ENCODE results near the gene VIT. TPM values are rescaled to one million over a fixed set of nuclear protein-coding genes. Genes with fewer than 3 reads are reported as not detected.

VIT gene
- total RNA-seq, 1 donor from 2014 or later, result 0.32 TPM

- H3K36me3 ChIP-seq, result peaks cover 47% of the 10 kb centered on the region
- TF ChIP-seq, protein P1, sequence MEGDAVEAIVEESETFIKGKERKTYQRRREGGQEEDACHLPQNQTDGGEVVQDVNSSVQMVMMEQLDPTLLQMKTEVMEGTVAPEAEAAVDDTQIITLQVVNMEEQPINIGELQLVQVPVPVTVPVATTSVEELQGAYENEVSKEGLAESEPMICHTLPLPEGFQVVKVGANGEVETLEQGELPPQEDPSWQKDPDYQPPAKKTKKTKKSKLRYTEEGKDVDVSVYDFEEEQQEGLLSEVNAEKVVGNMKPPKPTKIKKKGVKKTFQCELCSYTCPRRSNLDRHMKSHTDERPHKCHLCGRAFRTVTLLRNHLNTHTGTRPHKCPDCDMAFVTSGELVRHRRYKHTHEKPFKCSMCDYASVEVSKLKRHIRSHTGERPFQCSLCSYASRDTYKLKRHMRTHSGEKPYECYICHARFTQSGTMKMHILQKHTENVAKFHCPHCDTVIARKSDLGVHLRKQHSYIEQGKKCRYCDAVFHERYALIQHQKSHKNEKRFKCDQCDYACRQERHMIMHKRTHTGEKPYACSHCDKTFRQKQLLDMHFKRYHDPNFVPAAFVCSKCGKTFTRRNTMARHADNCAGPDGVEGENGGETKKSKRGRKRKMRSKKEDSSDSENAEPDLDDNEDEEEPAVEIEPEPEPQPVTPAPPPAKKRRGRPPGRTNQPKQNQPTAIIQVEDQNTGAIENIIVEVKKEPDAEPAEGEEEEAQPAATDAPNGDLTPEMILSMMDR (IDR thresholded peaks at IDR 0.05), result no peak
These were observed 152.8 kb downstream of the VIT start for GRCh38 chr2:36849265-36849664.

GRCh38 chr2:36854241-36854640 is 157.7 kb downstream of the VIT start:
- intact Hi-C loops (cut with DNase I), result no loop called here
- no peaks in the 10 kb centered on the region for H3K27me3 ChIP-seq
- TF ChIP-seq, protein P1 (IDR thresholded peaks at IDR 0.05), result no peak
- no peaks in the 10 kb centered on the region for H3K9me3 ChIP-seq
- peaks cover 69% of the 10 kb centered on the region for H3K36me3 ChIP-seq
- no peak for ATAC-seq
- H3K4me3 ChIP-seq, result no peak overlapping the region
- H3K27ac ChIP-seq, result no peak overlapping the region
- DNase-seq, result no peak
- H3K4me1 ChIP-seq, result no peaks in the 10 kb centered on the region

More at GRCh38 chr2:36849265-36849664, 152.8 kb downstream of the VIT start:
- Histone ChIP-seq H3K9me3 (no peaks in the 10 kb centered on the region), H3K27ac (no peak overlapping the region), H3K27me3 (no peaks in the 10 kb centered on the region), H3K4me1 (no peaks in the 10 kb centered on the region), H3K4me3 (no peak overlapping the region)
- ATAC-seq (no peak), DNase-seq (no peak)
- intact Hi-C loops (cut with DNase I), result no loop called here

- DNase-seq (no peak), ATAC-seq (no peak)
- TF ChIP-seq, protein P1 (IDR thresholded peaks at IDR 0.05), result no peak
- Histone ChIP-seq H3K4me3 (no peak overlapping the region), H3K4me1 (no peaks in the 10 kb centered on the region), H3K9me3 (no peaks in the 10 kb centered on the region), H3K27me3 (no peaks in the 10 kb centered on the region), H3K36me3 (peaks cover 66% of the 10 kb centered on the region), H3K27ac (no peak overlapping the region)
- intact Hi-C loops (cut with DNase I), result no loop called here
These were observed 158.9 kb downstream of the VIT start for GRCh38 chr2:36855429-36855828.

DNA sequence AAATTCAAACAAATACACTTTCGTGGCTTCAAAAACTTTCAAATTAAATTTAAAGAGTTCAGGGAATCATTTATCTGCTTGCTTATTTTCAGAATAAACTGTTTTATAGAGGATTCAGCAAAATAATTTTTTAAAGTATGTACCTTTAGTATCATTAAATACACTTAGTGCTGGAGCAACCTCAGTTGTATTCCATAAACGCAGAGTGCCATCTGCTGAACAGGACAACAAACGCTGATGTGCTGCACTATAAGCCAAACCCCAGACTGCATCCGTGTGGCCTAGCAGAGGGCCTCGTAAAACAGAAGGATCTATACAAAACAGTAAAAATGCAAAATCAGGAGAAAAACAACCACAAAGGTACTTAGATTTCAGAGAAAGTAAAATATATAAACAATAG is 161.2 kb downstream of the VIT start:
- Histone ChIP-seq H3K4me1 (no peaks in the 10 kb centered on the region), H3K36me3 (peaks cover 62% of the 10 kb centered on the region), H3K9me3 (no peaks in the 10 kb centered on the region), H3K4me3 (no peak overlapping the region), H3K27me3 (no peaks in the 10 kb centered on the region), H3K27ac (no peak overlapping the region)
- intact Hi-C loops (cut with DNase I), result no loop called here
- DNase-seq (no peak), ATAC-seq (no peak)
- TF ChIP-seq, protein P1 (IDR thresholded peaks at IDR 0.05), result no peak

DNA sequence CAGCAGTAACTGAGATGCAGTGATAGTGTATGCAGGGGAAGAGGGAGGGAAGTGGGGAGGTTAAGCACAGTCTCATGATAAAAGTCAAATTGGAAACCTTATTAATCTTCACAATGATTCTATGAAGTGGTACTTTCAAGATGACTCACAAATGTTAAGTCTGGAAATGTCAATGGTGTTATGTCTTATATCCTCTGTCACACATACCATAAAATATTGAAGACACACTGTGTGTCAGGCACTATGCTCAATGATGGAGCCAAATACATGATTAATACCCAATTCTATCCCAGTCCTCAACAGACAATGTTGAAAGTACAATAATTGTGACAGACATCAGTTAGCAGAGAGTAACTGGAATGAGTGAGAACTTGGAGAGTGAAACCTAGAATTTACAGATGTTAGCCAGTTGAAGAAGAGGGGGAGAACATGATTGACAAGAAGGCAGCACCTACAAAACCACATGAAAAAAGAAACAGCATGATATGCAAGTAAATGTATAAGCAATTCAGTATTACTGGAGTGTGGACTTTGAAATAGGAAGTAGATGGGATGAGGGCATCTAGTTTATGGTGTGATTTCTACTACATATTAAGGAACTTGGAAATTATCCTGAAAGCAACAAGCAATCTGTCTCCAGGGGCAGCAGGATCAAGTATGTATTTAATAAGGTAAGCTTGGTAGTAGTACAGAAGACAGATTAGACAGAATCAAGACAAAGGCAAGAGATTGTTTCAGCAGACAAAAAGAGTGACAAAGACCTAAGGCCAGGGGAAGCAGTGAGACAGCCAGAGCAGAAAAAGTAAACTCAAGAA is 162.3 kb downstream of the VIT start:
- Histone ChIP-seq H3K36me3 (peaks cover 55% of the 10 kb centered on the region), H3K4me1 (no peaks in the 10 kb centered on the region), H3K4me3 (no peak overlapping the region), H3K27me3 (no peaks in the 10 kb centered on the region), H3K9me3 (no peaks in the 10 kb centered on the region), H3K27ac (no peak overlapping the region)
- no peak for ATAC-seq
- intact Hi-C loops (cut with DNase I), result no loop called here
- no peak for DNase-seq
- TF ChIP-seq, protein P1 (IDR thresholded peaks at IDR 0.05), result no peak
